Retinal pigment epithelial cell (primary cell): Measurements from ENCODE around the gene FKBP5.

Experiments
- DNase-seq: peaks from one replicate; pipeline ENCODE4 v3.0.0-alpha.2; 2010; ENCODE audit warnings: low read depth
- H3K4me3 ChIP-seq: 2 replicates; pipeline ENCODE4 v1.5.1; 2011; ENCODE audit warnings: mild to moderate bottlenecking, low read length, control low read depth, moderate library complexity
- CTCF ChIP-seq: conservative IDR thresholded peaks from 2 replicates; pipeline ENCODE4 v1.5.1; 2011; ENCODE audit warnings: low read depth, low read length, control low read depth, inconsistent platforms

FKBP5 gene

GRCh38 chr6:35669451-35670045, 19.2 kb downstream of the FKBP5 start:
- H3K4me3 ChIP-seq = no peak overlapping the region
- DNase-seq = no peak

GRCh38 chr6:35668744-35669450, 19.8 kb downstream of the FKBP5 start:
- no peak for TF ChIP-seq CTCF
- DNase-seq = no peak
- no peak overlapping the region for H3K4me3 ChIP-seq

More at GRCh38 chr6:35669451-35670045, 19.2 kb downstream of the FKBP5 start:
- no peak for TF ChIP-seq CTCF

GRCh38 chr6:35668096-35668495, 20.6 kb downstream of the FKBP5 start:
- no peak overlapping the region for H3K4me3 ChIP-seq

GRCh38 chr6:35665573-35665972, 23.1 kb downstream of the FKBP5 start:
- DNase-seq = no peak
- no peak for TF ChIP-seq CTCF
- no peak overlapping the region for H3K4me3 ChIP-seq

More at GRCh38 chr6:35668096-35668495, 20.6 kb downstream of the FKBP5 start:
- TF ChIP-seq CTCF = no peak
- no peak for DNase-seq

GRCh38 chr6:35664945-35665344, 23.8 kb downstream of the FKBP5 start:
- no peak overlapping the region for H3K4me3 ChIP-seq
- TF ChIP-seq CTCF = no peak
- no peak for DNase-seq

- no peak for TF ChIP-seq CTCF
- no peak overlapping the region for H3K4me3 ChIP-seq
- DNase-seq = no peak
Measured at GRCh38 chr6:35663447-35664235, 25.1 kb downstream of the FKBP5 start.
